PFSK-1 (cell line): Measurements from ENCODE around the gene SLC46A2.

ENCODE experiments used
- POLR2AphosphoS5 ChIP-seq: IDR thresholded peaks from 2 replicates; pipeline ENCODE4 v1.6.1; 2012; ENCODE audit warnings: low read depth, mild to moderate bottlenecking, control low read depth, low read length, moderate library complexity
- REST ChIP-seq, 2 experiments: IDR thresholded peaks; 2 replicates each; pipeline versions ENCODE4 v1.6.1 to v1.8.0; 2011 to 2012; ENCODE audit warnings: low read depth in 2 of 2, low read length in 2 of 2, control low read depth in 1 of 2, inconsistent platforms in 1 of 2, mild to moderate bottlenecking in 1 of 2, moderate library complexity in 1 of 2; ENCODE audit not compliant: insufficient read depth in 1 of 2
- SIN3A ChIP-seq: IDR thresholded peaks from 2 replicates; pipeline ENCODE4 v1.6.1; 2012; ENCODE audit warnings: mild to moderate bottlenecking, low read length, moderate library complexity, borderline replicate concordance; ENCODE audit not compliant: insufficient read depth
- TAF1 ChIP-seq: IDR thresholded peaks from 2 replicates; pipeline ENCODE4 v1.6.1; 2012; ENCODE audit warnings: low read length, control low read depth, borderline replicate concordance; ENCODE audit not compliant: insufficient read depth

DNA sequence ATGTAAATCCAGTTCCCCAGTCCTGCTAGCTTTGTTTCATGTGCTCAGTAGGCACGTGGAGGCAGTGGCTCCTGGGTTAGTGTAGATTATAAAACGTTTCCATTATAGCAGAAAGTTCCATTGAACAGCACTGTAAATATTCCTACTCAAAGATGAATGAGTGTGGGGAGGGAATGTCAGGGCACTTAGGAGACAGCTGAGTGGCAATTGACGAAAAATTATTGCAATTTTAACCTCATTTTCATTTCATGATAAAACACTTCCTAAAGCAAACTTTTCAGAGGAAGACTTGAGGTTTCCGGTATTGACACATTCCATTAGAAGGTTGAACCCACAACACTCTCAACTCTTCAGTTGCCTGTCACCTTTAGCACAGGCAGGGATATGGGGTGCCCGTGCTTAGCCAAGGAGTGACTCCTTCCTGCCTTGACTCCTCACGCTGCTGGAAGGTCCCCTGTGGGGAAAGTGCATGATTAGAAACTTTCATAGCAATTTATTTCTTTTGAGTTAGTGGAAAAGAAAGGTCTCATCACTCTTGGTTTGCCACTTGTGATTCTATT lies 41.2 kb downstream of the SLC46A2 start:
- TF ChIP-seq POLR2AphosphoS5 (no peak), TAF1 (no peak), SIN3A (no peak), REST (IDR thresholded peaks at IDR 0.05; ENCODE audit: insufficient read depth in 1 of 2, low read depth in 2 of 2, low read length in 2 of 2) (no peak)
